Peyer's patch (tissue), 4 donors: ENCODE measurements around the gene CD27. TPM values are rescaled to one million over a fixed set of nuclear protein-coding genes. Genes with fewer than 3 reads are reported as not detected.

Source experiments
- DNase-seq, 3 donors: peaks; one replicate each; pipeline ENCODE4 v3.0.0-alpha.2; 2017 to 2019
- H3K27ac ChIP-seq, 4 donors: fragments of 200-600 bp; sonication (generic); one replicate each; pipeline ENCODE4 v1.5.1; 2016 to 2019
- H3K27me3 ChIP-seq, 2 donors: fragments of 200-600 bp; sonication (generic); one replicate each; pipeline ENCODE4 v1.5.1; 2019
- H3K36me3 ChIP-seq, 3 donors: fragments of 200-600 bp; sonication (generic); one replicate each; pipeline ENCODE4 v1.5.1; 2016 to 2019
- H3K4me1 ChIP-seq, 4 donors: fragments of 200-600 bp; sonication (generic); one replicate each; pipeline ENCODE4 v1.5.1; 2016 to 2019
- H3K4me3 ChIP-seq, 4 donors: fragments of 200-600 bp; sonication (generic); 1 replicate in 3 of 4; 2 replicates in 1 of 4; pipeline ENCODE4 v1.5.1; 2016 to 2019; ENCODE audit warnings: mild to moderate bottlenecking in 1 of 4
- H3K9me3 ChIP-seq, 4 donors: fragments of 200-600 bp; sonication (generic); one replicate each; pipeline ENCODE4 v1.5.1; 2016 to 2019; ENCODE audit warnings: mild to moderate bottlenecking in 1 of 4
- POLR2A ChIP-seq, 2 donors: fragments of 450-650 bp; IDR thresholded peaks; one replicate each; pipeline ENCODE4 v1.5.1; 2017; ENCODE audit warnings: antibody characterized with exemption in 2 of 2, mild to moderate bottlenecking in 2 of 2, moderate library complexity in 2 of 2
- total RNA-seq, 4 donors: library from RNA; depleted of rRNA; stranded (reverse); fragments of >200 nt; gene quantifications; one replicate each; pipeline ENCODE4 v1.1.0, GENCODE V29; 2016
- TF ChIP-seq, protein P1 (sequence below), 6 experiments: fragments of 450-650 bp in 4 of 6; fragments of 200-600 bp in 2 of 6; sonication (generic) in 1 of 6; IDR thresholded peaks; one replicate each; pipeline ENCODE4 v1.5.1; 2017 to 2019; ENCODE audit warnings: antibody characterized with exemption in 6 of 6, mild to moderate bottlenecking in 3 of 6, moderate library complexity in 1 of 6

Gene CD27
- total RNA-seq = 10 to 100 TPM in 1 of 4 donors, 1 to 10 TPM in 3; 1.0 to 20.6 (median 2.3) TPM

DNA sequence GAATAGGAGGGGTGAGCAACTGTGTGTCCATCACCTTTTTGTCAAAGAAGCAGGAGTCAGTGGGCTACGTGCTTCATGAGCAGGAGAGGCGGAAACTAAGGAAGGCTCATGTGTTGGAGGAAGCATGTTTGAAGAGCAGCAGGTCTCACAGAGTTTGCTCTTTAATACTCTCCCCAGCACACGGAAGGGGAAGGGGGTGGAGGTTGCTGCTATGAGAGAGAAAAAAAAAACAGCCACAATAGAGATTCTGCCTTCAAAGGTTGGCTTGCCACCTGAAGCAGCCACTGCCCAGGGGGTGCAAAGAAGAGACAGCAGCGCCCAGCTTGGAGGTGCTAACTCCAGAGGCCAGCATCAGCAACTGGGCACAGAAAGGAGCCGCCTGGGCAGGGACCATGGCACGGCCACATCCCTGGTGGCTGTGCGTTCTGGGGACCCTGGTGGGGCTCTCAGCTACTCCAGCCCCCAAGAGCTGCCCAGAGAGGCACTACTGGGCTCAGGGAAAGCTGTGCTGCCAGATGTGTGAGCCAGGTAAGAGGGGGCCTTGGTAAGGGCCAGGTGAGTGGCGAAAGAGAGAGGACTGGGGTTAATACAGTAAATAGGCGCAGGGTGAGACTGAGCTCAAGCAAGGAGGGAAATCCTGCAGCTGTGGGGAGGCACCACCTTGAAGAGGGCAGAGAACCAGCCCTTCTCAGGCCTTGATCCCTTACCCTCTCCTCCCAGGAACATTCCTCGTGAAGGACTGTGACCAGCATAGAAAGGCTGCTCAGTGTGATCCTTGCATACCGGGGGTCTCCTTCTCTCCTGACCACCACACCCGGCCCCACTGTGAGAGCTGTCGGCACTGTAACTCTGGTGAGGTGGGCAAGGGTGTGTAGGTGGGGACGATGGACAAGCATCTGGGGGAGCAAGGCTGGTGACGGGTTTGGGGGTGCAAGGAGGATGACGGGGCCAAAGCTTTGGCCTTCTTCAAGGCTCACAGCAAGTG, at the start of gene CD27:
Gene CD27, plus strand, starts transcription at position 252 of the 985 bp plus-strand sequence. Its CDS starts 141 bp downstream, at position 393.
- Histone ChIP-seq H3K4me3 (peak within 1 kb of the TSS; percentile 35 to 62 (median 44)), H3K36me3 (peaks cover 0 to 26% (median 0%) of the 10 kb centered on the region in 3 donors)

DNA sequence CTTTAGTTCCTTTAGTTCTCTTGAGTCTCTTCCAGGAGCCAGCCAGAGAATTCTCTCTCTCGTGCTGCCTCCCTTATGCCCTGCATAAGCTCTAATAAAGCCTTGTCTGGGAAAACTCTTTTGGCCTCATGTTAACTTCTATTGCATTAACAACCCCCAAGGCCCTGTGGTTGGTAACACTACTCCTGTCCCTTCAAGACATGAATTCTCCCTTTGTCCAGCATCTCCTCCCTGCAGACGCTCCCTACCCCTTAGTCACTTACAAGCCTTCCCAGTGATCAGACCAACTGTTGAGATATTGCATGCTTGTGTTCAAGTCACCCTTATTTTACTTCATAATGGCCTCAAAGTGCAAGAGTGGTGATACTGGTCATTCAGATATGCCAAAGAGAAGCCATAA, 48.7 kb upstream of the CD27 start:
- no peaks in the 10 kb centered on the region for H3K9me3 ChIP-seq
- no peak for DNase-seq
- peaks cover 0 to 28% (median 2%) of the 10 kb centered on the region in 4 donors for H3K4me1 ChIP-seq
- no peak overlapping the region for H3K4me3 ChIP-seq
- H3K27me3 ChIP-seq = no peaks in the 10 kb centered on the region
- H3K36me3 ChIP-seq = peaks cover 0 to 7% (median 0%) of the 10 kb centered on the region in 3 donors
- no peak for TF ChIP-seq POLR2A (IDR thresholded peaks at IDR 0.05)
- TF ChIP-seq, protein P1, sequence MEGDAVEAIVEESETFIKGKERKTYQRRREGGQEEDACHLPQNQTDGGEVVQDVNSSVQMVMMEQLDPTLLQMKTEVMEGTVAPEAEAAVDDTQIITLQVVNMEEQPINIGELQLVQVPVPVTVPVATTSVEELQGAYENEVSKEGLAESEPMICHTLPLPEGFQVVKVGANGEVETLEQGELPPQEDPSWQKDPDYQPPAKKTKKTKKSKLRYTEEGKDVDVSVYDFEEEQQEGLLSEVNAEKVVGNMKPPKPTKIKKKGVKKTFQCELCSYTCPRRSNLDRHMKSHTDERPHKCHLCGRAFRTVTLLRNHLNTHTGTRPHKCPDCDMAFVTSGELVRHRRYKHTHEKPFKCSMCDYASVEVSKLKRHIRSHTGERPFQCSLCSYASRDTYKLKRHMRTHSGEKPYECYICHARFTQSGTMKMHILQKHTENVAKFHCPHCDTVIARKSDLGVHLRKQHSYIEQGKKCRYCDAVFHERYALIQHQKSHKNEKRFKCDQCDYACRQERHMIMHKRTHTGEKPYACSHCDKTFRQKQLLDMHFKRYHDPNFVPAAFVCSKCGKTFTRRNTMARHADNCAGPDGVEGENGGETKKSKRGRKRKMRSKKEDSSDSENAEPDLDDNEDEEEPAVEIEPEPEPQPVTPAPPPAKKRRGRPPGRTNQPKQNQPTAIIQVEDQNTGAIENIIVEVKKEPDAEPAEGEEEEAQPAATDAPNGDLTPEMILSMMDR (IDR thresholded peaks at IDR 0.05) = no peak
- H3K27ac ChIP-seq = no peak overlapping the region

More for the DNA sequence above, at the start of gene CD27:
- Histone ChIP-seq H3K27ac (peak within 1 kb of the TSS; percentile 10 to 92 (median 52)), H3K27me3 (no peaks in the 10 kb centered on the region), H3K9me3 (no peaks in the 10 kb centered on the region), H3K4me1 (peaks cover 0 to 3% (median 1%) of the 10 kb centered on the region in 4 donors)
- peak in 2 of 3 donors; percentile 55 to 60 for DNase-seq
- TF ChIP-seq, protein P1 (IDR thresholded peaks at IDR 0.05) = no peak
- no peak for TF ChIP-seq POLR2A (IDR thresholded peaks at IDR 0.05)

DNA sequence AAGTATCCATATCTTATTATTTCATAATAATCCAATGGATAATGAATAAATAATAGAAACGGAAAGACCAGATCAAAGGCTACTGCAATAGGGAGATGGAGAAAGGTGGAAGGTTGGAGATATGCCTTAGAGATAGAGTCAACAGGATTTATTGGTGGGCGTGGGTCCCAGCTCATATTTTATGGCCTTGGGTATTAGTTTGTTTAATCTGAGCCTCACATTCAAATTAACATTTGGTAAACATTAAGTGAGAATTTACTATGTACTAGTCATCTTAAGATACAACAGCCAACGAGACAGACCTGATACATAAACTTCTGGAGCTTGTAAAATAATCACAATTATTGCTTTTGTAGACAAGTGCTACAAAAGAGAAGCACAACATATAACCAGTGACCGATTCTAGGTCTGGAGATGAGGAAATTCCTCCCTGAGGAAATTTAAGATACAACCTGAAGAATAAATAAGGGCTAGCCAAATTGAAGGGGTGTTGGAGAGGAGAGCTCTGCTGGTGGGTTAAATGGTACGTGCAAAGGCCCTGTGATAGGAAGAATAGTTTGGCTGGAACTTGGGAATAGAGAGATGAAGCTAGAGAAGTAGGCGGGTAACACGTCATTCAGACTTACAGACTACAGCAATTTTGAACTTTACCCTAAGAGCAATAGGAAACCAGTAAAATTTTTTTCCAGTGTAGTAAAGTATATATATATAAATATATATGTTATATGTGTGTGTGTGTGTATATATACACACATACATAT, 44.7 kb upstream of the CD27 start:
- Histone ChIP-seq H3K36me3 (no peaks in the 10 kb centered on the region), H3K4me3 (no peak overlapping the region), H3K27ac (peak overlapping the region in 2 of 4 donors; percentile 53 to 65), H3K9me3 (no peaks in the 10 kb centered on the region), H3K4me1 (peaks cover 0 to 7% (median 0%) of the 10 kb centered on the region in 4 donors), H3K27me3 (no peaks in the 10 kb centered on the region)
- TF ChIP-seq POLR2A (IDR thresholded peaks at IDR 0.05) = no peak
- TF ChIP-seq, protein P1 (IDR thresholded peaks at IDR 0.05) = no peak
- no peak for DNase-seq

DNA sequence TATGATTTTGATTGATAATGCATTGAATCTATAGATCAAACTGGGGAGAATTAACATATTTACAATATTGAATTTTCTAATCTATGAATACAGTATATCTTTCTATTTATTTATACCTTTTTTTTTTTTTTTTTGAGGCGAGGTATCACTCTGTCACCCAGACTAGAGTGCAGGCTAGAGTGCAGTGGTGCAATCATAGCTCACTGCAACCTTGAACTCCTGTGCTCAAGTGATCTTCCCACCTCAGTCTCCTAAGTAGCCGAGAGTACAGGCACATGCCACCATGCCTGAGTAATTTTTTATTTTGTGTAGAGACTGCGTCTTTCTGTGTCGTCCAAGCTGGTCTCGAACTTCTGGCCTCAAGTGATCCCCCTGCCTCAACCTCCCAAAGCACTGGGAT, 40.4 kb upstream of the CD27 start:
- H3K4me3 ChIP-seq = no peak overlapping the region
- H3K36me3 ChIP-seq = no peaks in the 10 kb centered on the region
- H3K27me3 ChIP-seq = no peaks in the 10 kb centered on the region
- peaks cover 0 to 3% (median 0%) of the 10 kb centered on the region in 4 donors for H3K4me1 ChIP-seq
- DNase-seq = no peak
- no peak for TF ChIP-seq POLR2A (IDR thresholded peaks at IDR 0.05)
- TF ChIP-seq, protein P1 (IDR thresholded peaks at IDR 0.05) = no peak
- no peaks in the 10 kb centered on the region for H3K9me3 ChIP-seq
- no peak overlapping the region for H3K27ac ChIP-seq

DNA sequence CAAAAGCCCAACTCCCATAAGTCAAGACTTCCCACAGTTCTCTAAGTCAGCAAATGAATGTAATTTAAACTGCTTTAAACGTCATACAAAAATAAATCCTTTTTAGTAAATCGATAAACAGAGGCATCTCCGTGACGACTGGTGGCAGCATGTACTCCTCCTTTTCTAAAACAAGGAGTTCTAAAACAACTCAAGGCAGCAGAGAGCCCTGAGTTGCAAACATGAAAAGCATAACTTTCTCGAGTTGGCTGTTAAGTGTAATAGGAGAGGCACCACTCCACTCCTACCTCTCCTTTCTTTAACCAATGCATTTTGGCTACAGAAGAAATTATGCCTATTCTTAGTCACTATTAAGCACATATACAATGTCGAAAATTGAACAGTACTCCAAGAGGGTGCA, 38.8 kb upstream of the CD27 start:
- no peak overlapping the region for H3K4me3 ChIP-seq
- no peak for DNase-seq
- H3K27ac ChIP-seq = no peak overlapping the region
- no peaks in the 10 kb centered on the region for H3K9me3 ChIP-seq
- H3K36me3 ChIP-seq = no peaks in the 10 kb centered on the region
- H3K4me1 ChIP-seq = no peaks in the 10 kb centered on the region
- TF ChIP-seq POLR2A (IDR thresholded peaks at IDR 0.05) = no peak
- TF ChIP-seq, protein P1 (IDR thresholded peaks at IDR 0.05) = no peak
- H3K27me3 ChIP-seq = no peaks in the 10 kb centered on the region
